Stimulated activated CD4-positive, alpha-beta T cell treated with anti-CD3 and anti-CD28 coated beads, Interleukin-1b, Interleukin-23, amount 100 ng/mL, for 24 hours (primary cell): ENCODE measurements around the gene STARD6.
A peak's percentile ranks its signal among the peaks of the same experiment; 100 is the strongest.
"Not testable (repeated sequence)": the region's sequence is repeated elsewhere in the genome, so short reads cannot be mapped to it uniquely, and the experiment has no call there.

Experiments
- DNase-seq, 4 experiments: peaks; one replicate each; pipeline ENCODE4 v3.0.0-alpha.2; 2020; ENCODE audit warnings: low read depth in 4 of 4, low spot score in 1 of 4

Gene STARD6

DNA sequence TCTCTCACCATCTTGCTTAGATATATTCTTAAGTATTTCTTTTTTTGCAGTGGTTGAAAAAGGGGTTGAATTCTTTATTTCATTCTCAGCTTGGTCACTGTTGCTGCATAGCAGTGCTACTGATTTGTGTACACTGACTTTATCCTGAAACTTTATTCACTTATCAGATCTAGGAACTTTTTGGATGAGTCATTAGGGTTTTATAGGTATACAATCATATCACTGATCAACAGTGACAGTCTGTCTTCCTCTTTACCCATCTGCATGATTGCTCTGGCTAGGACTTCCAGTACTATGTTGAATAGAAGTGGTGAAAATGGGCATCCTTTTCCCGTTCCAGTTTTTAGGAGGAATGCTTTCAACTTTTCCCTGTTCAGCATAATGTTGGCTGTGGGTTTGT is 6.5 kb downstream of the STARD6 start:
- no peak for DNase-seq

DNA sequence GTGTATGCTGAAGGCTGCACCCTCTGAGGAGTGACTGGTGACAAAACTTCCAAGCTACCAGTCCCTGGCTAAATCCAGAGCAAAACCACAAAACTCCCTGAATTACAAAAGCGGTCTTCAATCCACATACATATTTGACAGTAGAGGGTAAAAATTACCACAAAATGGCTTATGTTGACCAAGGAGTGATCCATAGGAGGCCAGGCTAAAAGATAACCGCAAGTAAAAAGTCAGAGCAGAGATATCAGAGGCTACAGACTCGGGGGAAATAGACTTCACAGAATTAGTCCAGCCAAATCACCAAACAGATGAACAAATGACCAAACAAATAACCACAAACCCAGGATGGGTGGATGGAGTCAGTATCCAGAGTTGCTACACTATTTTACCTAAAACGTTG is 19.4 kb downstream of the STARD6 start:
- DNase-seq: no peak

DNA sequence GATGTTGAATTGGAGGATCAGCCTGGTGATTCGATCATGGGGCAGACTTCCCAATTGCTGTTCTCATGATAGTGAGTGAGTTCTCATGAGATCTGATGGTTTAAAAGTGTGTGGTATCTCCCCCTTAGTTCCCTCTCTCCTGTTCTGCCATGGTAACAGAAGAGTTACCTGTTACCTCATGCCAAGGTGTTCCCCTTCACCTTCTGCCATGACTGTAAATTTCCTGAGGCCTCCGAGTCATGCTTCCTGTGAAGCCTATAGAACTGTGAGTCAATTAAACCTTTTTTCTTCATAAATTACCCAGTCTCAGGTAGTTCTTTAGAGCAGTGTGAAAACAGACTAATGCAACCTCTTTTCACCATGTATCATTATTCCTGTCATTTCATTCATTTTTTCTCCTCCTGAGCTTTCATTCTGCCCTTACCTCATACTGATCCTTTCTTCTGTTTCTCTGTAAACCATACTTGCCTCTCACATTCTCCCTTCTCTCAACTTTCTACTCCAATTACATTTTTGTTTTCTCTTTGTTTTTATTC is 22.0 kb downstream of the STARD6 start:
- no peak for DNase-seq

DNA sequence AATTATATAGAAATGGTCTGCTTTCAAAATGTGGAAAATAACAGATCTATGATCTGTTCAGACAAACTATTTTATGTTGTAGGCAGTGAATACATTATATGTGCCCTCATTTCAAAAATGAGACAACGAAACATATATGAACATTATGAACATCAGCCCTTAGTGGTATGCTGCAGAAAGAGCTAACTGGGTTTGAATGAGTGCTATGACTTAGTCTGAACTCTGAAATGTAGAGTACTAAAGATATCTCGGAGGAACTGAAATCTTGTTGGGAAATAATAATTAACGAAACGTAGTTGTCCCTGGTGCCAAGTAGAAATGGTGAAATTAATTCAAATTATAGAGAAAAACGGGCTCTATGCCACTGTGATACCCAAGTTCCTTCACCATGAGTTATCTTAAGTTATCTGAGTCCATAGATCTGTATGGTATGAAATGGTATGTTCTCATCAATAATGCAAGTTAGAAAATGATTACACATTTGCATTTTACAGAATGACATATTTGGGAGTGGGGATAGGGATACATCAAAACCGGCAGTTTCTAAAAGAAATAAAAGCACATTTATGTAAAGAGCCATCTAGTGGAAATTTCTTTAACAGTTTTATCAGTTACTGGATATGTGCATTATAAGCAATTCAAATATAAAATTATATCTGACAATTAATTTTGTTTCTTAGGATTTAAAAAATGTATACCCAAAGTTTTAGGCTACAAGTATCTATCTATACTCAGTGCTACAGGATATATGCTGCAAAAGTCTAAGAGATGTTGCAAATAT is 26.7 kb downstream of the STARD6 start:
- DNase-seq: no peak

DNA sequence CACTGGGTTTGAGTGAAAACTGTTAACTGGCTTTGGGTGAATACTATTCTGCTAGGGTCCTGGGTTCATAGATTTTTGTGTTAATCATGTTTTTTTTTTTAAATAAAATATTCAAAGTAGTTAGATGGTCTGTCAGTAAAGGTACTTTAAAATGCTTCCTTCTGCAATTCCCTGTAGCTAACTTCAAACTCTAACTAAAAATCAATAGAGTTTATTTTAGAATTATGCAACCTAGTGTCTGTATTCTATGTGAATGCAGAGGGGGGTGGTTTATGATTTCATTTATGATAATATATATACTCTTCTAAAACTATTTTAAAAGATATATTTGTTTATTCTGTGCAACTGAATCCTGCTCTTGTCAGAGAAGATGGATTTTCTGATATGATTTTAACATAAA is 27.9 kb downstream of the STARD6 start:
- no peak for DNase-seq

DNA sequence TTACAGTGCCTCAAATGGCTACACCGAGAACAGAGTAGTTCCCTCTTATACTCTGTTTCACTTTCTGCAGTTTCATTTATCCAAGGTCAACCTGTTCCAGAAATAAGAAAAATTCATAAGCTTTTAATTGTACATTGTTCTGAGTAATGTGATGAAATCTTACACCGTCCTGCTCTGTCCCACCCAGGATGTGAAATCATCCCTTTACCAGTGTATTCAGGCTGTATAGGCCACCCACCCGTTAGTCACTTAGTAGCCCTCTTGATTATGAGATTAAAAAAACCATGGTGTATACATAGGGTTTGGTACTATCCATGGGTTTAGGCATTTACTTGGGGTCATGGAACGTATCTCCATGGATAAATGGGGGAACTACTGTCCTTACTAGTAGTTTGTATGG is 29.8 kb downstream of the STARD6 start:
- DNase-seq: no peak

DNA sequence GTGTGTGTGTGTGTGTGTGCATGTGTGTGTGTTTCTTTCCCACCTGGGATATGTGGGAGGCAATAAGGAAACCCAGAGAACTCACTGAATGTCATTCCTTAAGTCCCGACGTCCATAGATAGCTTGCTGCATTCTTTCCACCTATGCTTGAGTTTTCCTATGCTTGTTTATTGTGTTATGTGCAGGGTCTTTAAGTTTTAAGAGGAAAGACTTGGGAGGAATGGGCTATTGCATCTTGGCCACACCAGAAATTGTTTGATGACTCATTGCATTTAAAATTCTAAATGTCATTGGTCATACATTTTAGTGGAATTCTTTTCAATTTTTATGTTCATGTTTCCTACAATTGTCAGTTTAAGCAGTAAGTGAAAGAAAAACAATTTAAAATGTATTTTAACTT is 33.7 kb downstream of the STARD6 start:
- no peak for DNase-seq

DNA sequence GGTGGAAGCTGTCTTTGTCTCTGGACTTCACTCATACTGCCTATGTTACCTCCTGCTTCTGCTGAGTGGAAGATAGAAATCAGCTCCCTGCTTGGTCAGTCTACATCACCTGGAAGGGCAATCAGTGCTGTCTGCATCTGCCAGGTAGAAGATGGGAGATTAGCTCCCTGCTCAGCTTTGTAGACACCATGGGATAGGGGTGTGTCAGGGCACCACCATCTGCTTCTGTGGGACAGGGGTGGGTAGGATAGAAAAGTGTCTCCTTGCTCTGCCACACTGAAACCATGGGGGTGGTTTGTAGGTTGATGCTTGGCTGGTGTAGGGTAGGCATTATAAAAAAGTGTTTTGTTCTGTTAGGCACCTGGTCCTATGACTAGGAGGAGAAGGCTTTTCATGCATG is 34.1 kb downstream of the STARD6 start:
- DNase-seq: no peak

DNA sequence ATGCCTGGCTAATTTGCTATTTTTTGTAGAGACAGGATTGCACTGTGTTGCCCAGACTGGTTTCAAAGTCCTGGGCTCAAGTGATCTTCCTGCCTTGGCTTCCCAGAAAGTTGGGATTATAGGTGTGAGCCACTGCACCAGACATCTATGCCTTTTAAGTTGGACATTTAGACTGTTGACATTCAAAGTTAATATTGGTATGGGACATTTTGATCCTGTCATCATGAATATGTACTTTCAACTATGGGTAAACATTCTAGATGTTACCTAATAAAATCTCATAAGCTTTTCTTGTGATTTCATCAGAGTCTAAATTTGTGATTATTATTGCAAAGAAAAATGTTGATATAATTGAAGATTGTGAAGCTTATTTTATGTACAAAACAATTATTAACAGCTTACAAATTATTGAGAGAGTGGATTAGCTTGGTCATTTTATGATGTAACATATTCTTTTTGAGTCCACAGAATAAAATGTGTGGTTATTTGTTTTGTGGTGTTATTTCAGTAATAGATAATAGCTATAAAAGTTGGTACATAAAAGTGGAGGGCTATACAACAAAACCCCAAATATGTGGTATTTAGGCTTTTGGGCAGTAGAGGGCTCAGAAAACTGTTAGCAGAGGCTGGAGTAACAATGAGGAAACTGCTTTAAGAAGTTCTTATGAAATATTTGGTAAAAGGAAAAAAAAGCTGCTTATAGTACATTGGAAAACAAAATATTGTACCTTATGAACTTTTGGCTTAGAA is 41.4 kb downstream of the STARD6 start:
- DNase-seq: no peak

DNA sequence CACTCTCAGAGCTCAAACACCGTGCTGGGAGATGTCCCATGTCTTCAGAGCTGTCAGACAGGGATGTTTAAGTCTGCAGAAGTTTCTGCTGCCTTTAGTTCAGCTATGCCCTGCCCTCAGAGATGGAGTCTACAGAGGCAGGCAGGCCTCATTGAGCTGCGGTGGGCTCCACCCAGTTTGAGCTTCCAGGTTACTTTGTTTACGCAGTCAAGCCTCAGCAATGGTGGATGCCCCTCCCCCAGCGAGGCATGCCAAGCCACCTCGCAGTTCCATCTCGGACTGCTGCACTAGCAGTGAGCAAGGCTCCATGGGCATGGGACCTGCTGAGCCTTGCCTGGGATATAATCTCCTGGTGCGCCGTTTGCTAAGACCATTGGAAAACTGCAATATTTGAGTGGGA is 48.1 kb downstream of the STARD6 start:
- DNase-seq: not testable (repeated sequence)

DNA sequence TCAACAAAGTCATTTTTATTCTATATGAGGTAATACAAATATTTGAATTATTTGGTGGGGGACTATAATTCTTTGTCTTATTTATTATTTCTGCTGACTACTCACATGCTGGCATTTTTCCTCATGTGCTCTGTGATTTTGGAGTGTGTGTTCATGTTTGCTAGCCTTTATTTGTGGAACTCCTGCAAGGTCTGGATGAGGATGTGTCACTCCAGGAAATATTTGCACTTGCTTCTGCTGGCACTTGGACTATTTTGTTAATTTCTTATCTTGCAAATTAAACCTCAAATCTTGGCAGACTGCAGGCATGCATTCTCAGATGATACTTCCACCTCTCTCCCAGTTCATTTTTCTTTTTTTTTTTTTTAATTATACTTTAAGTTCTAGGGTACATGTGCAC is 54.2 kb downstream of the STARD6 start:
- no peak for DNase-seq

DNA sequence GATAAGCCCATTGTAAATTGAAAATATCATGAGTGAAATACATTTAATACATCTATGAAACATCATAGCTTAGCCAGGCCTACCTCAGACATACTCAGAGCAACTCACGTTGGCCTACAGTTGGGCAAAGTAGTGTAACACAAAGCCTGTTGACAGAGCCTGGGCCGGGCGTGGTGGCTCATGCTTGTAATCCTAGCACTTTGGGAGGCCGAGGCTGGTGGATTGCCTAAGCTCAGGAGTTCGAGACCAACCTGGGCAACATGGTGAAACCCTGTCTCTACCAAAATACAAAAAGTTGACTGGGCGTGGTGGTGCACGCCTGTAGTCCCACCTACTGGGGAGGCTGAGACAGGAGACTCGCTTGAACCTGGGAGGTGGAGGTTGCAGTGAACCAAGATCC is 58.7 kb downstream of the STARD6 start:
- DNase-seq: not testable (repeated sequence)

DNA sequence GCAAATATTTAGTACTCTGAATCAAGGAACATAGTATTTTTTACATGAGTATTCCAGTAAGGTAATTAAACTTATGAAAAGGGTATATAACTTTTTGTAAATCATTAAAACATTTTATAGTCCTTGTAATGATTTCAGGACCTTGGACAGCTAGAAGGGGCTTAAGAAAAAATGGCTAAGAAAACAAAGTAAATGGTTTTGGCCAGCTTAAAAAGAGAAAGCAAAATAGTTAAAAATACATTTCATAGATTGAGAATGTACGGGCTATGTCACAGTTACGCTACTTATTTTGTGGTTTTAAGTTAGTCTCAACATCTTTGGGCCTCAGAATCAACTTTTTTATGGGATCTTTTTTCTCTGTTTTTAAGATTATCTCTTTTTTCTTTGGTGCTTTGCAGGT is 61.6 kb downstream of the STARD6 start:
- no peak for DNase-seq

DNA sequence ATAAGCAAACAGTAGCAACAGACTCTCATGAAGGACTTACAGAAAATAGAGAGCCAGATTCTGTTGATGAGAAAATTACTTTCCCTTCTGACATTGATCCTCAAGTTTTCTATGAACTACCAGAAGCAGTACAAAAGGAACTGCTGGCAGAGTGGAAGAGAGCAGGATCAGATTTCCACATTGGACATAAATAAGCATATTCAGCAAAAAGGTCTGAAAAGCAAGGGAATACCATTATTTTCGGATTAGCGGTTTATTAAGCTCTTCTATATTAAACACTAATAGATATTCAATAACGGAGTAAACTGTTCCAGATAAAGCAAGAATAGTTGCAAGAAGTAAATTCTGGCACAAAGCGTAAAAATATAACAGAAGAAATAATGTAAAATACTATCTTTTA is 63.4 kb downstream of the STARD6 start:
- DNase-seq: no peak

DNA sequence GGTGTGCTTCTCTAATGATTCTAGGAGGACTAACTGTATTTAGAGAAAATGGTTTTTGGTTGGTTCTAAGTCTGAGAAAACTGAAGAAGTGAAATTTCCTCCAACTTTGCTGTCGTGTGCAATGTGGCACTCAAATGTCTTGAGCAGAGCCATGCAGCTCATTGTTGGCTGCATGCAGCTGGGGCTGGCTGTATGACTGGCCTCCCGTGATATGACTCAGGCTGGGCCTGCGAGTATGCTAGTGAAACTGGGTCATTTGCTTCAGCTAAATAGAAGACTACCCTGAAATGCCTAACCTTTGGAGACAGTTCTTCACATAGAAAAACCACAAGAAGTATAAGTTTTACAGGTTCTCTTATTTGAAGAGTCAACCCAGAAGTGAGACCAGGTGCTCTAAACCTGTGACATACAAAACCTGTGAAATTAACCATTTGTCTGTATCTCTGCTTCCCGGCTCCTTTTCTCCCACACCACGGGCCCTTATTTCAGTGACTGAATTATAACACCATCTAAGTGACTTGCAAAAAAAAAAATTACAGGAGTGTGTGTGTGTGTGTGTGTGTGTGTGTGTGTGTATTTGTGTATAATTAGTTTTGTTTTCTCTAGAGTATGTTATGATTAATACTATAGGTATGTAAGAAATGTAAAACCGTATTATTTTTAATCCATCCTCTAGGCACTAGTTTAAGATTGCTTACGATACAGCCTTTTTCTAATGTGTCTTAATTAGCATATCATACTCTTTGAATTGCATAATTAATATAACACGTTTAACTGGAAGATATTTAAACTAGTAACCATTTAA is 72.5 kb downstream of the STARD6 start:
- peak in 3 of 4 experiments; percentile 25 to 56 (median 48) for DNase-seq

DNA sequence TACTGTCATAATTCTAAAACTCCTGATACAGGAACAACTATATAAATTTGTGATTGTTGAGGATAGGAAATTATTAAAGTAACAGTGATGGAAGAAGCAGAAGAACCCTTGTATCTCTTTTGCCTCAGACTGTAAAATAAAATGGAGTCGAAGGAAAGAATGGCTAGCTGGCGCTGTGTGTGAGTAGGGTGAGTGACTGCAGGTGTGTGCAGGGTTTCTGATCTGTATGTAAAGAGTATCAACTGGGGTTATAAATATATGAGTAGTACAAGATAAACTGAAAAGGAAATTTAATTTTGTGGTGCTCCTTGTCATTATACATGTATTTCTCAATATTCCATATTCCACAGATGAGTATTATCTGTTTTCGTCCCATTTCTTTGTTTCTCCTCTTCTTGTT is 73.1 kb downstream of the STARD6 start:
- DNase-seq: no peak

DNA sequence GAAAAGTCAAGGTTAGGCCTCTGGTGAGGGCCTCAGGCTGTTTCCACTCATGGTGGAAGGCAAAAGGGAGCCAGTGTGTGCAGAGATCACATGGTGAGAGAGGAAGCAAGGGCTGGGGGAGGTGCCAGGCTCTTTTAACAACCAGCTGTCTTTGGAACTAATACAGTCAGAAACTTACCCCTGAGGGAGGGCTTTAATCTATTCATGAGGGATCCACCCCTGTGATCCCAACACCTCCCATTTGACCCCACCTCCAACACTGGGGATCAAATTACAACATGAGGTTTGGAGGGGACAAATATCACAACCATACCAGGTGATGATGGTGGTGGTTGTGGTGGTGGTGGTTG is 77.5 kb downstream of the STARD6 start:
- DNase-seq: no peak

DNA sequence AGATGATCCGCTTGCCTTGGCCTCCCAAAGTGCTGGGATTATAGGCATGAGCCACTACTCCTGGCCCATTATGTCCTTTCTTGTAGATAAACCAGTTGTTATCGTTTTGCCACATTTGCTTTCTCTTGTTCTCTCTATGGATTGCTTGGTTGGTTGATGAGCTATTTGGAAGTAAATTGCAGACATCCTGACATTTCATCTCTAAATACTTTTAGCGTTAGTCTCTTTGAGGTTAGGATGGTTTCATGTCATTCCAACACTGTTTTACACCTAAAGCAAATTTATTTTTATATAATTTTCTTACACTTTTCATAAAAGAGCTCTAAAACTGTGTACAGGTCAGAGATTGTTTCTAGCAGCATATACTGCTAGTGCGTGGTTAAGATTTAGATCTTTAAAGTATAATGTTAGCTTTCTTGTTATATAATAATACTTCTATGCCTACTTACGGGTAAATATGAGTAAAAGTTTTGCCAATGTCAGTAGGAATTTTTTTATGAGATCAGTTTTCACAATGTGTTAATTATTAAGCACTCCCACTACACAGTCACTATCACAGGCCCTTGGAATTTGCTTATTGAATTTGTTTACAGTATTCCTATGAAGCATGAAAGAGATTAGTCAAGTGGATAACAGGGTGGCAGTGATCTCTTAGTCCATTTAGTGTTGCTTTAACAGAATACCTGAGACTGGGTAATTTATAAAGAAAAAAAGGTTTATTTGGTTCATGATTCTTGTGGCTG is 78.0 kb downstream of the STARD6 start:
- DNase-seq: no peak

DNA sequence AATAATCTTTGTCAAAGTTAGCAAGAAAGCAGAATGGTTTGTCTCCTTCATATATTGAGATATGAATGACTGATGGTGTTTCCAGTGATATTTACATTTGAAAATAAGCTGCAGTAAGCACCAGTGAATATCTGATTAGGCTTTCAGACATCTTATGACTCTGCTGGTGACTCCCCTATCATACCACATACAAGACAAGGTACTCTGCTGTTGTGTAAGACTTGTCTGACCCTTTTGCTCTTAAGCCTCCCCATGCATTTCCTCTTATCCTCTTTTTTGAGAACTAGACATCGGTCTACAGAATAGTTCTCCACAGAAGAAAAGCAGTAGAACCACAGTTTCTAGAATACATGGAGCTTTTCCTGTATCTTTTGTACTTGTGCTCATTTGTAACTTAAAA is 79.0 kb downstream of the STARD6 start:
- no peak for DNase-seq

DNA sequence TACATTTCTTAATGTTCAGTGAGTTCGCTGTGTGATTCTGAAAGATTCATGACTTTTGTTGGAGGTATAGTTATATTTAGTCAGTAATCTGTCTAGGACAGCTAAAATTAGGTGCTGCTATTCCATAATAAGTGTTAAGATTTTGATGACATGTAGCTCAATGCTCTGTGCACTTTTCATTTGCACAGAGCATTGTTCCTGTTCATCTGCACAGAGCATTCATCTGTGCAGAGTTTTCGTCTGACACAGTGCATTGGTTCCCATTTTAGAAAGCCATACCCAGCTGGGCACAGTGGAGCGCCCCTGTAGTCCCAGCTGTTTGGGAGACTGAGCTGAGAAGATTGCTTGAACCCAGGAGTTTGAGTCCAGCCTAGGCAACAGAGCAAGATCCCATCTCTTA is 79.8 kb downstream of the STARD6 start:
- no peak for DNase-seq
